ENCODE measurements around the gene KCTD14.
"Not testable (repeated sequence)": the region's sequence is repeated elsewhere in the genome, so short reads cannot be mapped to it uniquely, and the experiment has no call there.

The KCTD14 gene

DNA sequence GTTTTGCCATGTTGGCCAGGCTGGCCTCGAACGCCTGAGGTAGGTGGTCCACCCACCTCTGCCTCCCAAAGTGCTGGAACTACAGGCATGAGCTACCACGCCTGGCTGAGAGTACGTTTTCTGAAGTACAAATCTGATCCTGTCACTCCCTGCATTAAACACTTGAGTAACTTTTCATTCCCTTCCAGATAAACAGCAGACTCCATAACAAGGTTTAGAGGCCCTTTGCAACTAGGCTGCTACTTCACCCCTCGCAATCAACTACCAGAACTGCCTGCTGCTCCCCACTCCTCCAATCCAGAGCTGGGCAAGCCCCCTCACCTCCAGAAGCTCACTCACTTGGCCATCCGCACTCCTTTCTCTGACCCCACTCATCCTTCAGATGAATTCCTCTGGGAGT, 1.5 kb downstream of the KCTD14 start:
- DNase-seq (ENCODE audit: low spot score): no peak

GRCh38 chr11:78020246-78020645, 2.8 kb downstream of the KCTD14 start:
- no peak for DNase-seq (ENCODE audit: low spot score)

DNA sequence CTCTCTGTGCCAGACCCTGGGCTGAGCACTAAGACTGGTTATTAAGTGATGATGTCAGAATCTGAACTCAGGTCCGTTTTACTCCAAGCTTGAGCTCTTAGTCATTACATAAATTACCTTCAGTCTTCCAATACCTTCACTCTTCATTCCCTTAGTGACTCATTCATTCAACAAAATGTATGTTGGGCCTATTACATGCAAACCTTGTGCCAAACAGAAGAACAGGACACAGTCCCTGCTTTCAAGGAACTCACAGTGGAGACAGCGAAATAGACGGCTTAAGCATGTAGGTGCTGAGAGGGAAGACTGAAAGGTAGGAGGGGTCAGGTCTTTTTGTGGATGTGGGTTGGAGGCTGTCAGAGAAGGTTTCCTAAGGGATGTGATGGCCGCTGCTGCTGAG, 3.3 kb downstream of the KCTD14 start:
- DNase-seq (ENCODE audit: low spot score): no peak

- DNase-seq (ENCODE audit: low spot score): no peak
Measured at GRCh38 chr11:78015878-78016277, 7.2 kb downstream of the KCTD14 start.

GRCh38 chr11:78014937-78015520, 8.0 kb downstream of the KCTD14 start:
- DNase-seq (ENCODE audit: low spot score): not testable (repeated sequence)

GRCh38 chr11:78011301-78011700, 11.8 kb downstream of the KCTD14 start:
- no peak for DNase-seq (ENCODE audit: low spot score)

DNA sequence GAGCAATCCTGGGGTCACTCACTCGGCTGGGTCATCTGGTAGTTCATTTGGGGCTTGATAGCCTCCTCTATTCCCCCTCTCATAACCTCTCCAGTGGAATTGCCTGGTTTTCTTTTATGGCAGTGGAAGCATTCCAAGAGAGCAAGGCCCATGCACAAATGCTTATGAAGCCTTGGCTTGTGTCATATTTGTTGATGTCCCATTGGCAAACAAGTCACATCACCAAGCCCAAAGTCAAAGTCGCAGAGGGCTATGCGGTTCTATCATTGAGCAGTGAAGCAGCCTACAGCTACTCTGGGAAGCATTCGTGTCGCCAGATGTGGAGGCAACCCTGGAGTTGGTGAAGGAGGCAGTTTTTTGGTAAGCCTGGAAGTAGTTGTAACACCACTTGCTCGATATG, 12.3 kb downstream of the KCTD14 start:
- no peak for DNase-seq (ENCODE audit: low spot score)

GRCh38 chr11:78010304-78010703, 12.8 kb downstream of the KCTD14 start:
- no peak for DNase-seq (ENCODE audit: low spot score)

DNA sequence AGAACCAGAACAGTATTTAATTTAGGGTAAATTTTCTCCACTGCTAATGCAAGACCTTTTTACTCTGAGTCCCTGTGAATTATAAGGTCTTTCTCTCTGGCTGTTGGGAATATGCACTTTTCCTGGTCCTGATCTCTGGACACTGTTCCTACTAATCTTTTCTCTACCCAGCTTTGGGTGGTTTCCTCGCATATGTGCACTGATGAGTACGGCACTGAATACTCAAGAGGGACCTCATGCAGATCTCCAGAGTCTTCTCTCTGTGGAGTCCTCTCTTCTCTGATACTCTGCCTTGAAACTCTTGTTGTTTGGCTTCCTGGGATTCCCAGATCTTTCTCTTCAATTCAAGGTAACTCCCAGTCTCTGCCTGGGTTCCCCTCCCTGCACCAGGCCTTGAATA, 14.0 kb downstream of the KCTD14 start:
- no peak for DNase-seq (ENCODE audit: low spot score)

- peak; percentile 43 for DNase-seq (ENCODE audit: low spot score)
Measured at GRCh38 chr11:78000193-78000592, 22.9 kb downstream of the KCTD14 start.

DNA sequence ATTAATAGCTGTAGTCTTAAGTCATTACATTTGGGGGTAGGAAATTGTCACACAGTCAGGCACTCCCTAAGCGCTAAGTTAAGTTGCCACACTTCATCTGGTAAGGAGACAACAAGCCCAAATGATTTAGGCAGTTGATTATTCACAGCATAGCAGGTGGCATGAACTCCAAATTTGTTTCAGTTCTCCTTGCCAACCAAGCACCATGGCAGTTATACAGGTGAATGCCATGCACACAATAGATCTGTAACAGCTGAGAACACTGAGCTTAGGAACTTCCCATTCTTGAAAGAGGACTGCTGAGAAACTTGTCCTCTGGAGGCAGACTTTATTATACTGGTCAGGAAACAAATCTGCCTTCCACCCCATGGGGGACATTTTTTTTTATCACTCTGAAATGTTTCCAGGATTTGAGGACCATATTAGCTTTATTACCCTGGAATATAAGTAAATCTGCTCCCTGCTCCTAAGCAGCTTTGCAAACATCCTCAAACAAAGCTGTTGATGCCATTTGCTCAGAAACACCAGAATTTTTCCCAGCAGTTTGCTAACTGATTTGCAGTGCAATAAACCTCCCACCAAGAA, 23.5 kb downstream of the KCTD14 start:
- no peak for DNase-seq (ENCODE audit: low spot score)

DNA sequence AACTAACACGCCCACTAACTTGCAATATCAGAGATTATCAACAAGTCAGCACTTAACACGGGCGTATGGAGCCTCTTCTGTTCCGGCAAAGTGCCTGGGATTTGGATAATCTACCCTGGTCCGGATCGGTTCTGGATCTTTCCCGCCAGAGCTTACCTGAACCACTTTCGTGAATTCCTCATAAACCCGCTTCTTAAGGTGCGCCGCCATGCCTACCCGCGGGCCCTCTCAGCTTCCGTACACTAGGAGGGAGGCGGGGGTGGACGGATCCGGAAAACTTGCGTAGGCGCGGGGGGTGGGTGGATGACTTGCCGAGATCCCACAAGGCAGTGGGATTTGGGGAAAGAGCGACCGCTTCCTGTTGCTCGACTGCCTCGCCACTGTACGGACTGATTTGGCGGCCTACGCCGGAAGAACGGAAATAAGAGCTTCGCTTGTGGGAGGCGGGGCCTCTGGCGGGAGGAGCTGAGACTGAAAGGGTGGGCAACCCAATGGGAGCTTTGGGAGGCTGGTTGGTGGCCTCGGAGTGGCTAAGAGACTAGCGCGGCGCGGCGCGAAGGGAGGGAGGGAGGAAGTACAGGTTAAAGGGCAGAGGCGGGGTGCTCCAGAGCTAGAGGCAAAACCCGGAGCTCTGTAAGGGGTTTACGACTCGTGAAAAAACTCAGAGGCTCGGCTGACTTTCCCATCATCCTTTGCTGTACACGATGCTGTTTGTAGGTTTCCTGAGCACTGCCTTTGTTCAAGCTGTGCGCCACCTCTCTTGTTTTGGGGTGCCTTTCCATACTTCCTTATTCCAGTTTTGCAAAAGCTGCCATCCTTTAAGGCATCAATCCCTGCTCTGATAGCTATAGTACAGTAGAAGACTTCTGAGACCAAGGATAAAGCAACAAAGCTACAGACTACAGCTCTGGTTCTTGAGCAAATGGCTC, 28.4 kb downstream of the KCTD14 start, which contains the start of gene INTS4:
Gene INTS4 (minus strand): TSS at position 235 of the 929 bp plus-strand sequence. CDS start 25 bp downstream, at position 210.
- peak; percentile 78 for DNase-seq (ENCODE audit: low spot score)

DNA sequence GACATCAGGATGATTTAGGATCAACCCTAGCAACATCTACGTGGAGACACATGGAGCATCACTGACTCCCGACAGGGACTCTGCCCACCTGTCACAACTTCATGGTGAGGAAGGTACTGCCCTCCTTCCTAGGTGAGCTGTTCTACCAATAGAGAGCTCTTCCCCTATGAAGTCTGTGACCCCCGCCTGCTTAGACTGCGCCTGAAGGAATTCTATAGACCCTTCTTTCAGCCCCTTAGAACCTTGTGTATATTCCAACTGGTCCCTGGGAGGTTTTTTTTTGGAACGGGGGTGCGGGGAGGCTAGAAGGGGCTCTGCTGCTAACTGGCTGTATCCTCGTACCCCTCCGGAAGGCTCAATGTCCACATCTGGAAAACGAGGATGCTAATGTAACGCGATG, 29.2 kb downstream of the KCTD14 start:
- no peak for DNase-seq (ENCODE audit: low spot score)

DNA sequence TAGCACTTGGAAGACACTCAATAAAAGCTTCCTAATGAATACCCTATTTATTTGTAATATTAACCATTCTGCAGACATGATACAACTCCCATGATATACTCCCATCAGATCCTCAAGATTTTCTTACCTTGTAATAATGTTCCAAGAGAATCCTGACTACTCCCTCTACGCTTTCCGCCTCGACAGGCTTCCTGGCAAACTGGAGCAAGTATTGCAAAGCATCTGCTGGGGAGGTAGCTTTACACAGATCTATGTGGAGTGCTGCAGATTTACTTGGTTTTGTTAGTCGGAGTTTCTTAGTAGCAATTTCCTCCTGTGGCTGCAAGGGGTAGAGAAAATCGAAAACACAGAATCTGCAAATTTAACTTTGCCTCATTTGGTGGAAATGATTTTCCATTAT, 32.1 kb downstream of the KCTD14 start:
- no peak for DNase-seq (ENCODE audit: low spot score)

GRCh38 chr11:77986456-77986855, 36.6 kb downstream of the KCTD14 start:
- DNase-seq (ENCODE audit: low spot score): not testable (repeated sequence)

DNA sequence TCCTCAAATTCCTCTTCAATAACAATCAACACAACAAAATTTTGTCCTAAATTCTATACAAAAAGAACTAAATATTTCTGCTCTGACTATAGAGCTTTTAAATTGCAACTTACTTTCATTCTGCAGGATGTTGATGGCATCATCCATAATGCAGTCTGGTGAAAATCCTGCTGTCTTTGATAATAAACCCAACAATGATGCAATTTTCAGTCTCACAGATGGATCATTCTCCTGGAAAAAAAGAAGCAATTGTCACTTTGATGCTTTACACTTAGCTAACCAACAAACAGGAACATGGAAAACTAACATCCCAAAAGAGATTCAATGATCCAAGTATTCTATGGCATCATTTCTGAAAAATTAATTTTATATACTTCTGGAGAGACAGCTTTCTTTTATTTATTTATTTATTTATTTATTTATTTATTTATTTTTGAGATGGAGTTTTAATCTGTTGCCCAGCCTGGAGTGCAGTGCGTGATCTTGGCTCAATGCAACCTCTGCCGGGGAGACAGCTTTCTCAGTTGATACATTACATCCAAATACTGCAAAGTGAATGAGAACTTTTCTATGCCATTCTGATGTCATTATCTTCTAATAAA, 41.6 kb downstream of the KCTD14 start:
- DNase-seq (ENCODE audit: low spot score): no peak

GRCh38 chr11:77968337-77968736, 54.7 kb downstream of the KCTD14 start:
- no peak for DNase-seq (ENCODE audit: low spot score)

DNA sequence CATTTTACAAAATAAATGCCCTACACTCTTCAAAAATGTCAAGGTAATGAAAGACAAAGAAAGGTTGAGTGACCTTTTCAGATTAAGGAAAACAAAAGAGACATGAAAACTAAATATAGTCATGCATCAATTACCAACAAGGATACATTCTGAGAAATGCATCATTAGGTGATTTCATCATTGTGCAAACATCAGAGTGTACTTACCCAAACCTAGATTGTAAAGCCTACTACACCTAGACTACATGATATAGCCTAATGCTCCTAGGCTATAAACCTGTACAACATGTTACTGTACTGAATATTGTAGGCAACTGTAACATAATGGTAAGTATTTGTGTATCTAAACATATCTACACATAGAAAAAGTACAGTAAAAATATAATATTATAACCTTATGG, 55.3 kb downstream of the KCTD14 start:
- no peak for DNase-seq (ENCODE audit: low spot score)

DNA sequence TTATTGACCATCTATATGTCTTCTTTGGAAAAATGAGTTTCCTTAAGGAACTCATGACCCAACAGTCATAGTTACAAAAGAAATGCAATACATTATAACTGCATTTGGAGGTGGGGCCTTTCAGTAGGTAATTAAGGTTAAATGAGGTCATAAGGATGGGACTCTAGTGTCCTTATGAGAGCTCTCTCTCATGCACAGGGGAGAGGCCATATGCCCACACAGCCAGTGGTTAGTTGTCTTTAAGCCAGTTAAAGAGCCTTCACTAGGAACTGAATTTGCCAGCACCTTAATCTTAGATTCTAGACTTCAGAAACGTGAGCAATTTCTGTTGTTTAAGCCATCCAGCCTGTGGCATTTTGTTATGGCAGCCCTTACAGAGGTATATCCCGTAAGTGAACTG, 56.0 kb downstream of the KCTD14 start:
- no peak for DNase-seq (ENCODE audit: low spot score)

DNA sequence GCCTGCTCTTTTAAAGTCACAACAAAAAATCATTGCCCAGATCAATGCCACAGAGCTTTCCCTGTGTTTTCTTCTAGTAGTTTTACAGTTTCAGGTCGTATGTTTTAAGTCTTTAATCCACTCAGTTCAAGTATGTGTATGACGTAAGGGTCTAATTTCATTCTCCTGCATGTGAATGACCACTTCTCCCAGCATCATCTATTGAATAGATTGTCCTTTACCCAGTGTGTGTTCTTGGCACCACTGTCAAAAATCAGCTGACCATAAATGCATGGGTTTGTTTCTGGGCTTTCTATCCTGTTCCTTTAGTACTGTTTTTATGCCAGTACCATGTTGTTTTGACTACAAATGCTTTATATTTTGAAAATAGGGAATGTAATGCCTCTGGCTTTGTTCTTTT, 56.7 kb downstream of the KCTD14 start:
- no peak for DNase-seq (ENCODE audit: low spot score)
